Karpas-422 (cell line): ENCODE results near the gene KL. TPM values are rescaled to one million over a fixed set of nuclear protein-coding genes. Genes with fewer than 3 reads are reported as not detected.

Experiments
- DNase-seq: peaks from one replicate; pipeline ENCODE4 v3.0.0-alpha.2; 2015
- H2AFZ ChIP-seq: fragments of 200-600 bp; sonication (generic); 2 replicates; pipeline ENCODE4 v1.6.1; 2014; ENCODE audit warnings: antibody characterized with exemption, low read length, mixed read lengths
- H3K27ac ChIP-seq: fragments of 200-600 bp; sonication (generic); 2 replicates; pipeline ENCODE4 v1.5.1; 2014; ENCODE audit warnings: mild to moderate bottlenecking, low read length, moderate library complexity
- H3K27me3 ChIP-seq: fragments of 200-600 bp; sonication (generic); 2 replicates; pipeline ENCODE4 v1.6.1; 2014; ENCODE audit warnings: low read length, mixed read lengths
- H3K36me3 ChIP-seq: fragments of 200-600 bp; sonication (generic); 2 replicates; pipeline ENCODE4 v1.6.1; 2014; ENCODE audit warnings: low read length, mixed read lengths; ENCODE audit not compliant: insufficient read depth
- H3K4me1 ChIP-seq: fragments of 200-600 bp; sonication (generic); 2 replicates; pipeline ENCODE4 v1.6.1; 2014; ENCODE audit warnings: mild to moderate bottlenecking, low read length, mixed read lengths
- H3K4me2 ChIP-seq: fragments of 200-600 bp; sonication (generic); 2 replicates; pipeline ENCODE4 v1.6.1; 2014; ENCODE audit warnings: low read length, low read depth, mild to moderate bottlenecking; ENCODE audit not compliant: poor library complexity, severe bottlenecking
- H3K4me3 ChIP-seq: fragments of 200-600 bp; sonication (generic); 2 replicates; pipeline ENCODE4 v1.5.1; 2014; ENCODE audit warnings: mild to moderate bottlenecking, antibody characterized with exemption, low read length, mixed read lengths
- H3K79me2 ChIP-seq: fragments of 200-600 bp; sonication (generic); 2 replicates; pipeline ENCODE4 v1.6.1; 2014; ENCODE audit warnings: mild to moderate bottlenecking, low read length, mixed read lengths
- H3K9ac ChIP-seq: fragments of 200-600 bp; sonication (generic); 2 replicates; pipeline ENCODE4 v1.6.0; 2014; ENCODE audit warnings: low read length
- H3K9me2 ChIP-seq: fragments of 200-600 bp; sonication (generic), shearing (Covaris generic); replicated peaks from 2 replicates; pipeline ENCODE4 v1.6.0; 2014; ENCODE audit warnings: mild to moderate bottlenecking, low read length, moderate library complexity; ENCODE audit not compliant: insufficient read depth
- H3K9me3 ChIP-seq: fragments of 300-700, 200-600 bp; sonication (generic); 2 replicates; pipeline ENCODE4 v1.6.1; 2014; ENCODE audit warnings: low read length, mixed read lengths
- H4K20me1 ChIP-seq: fragments of 200-600 bp; sonication (generic); 2 replicates; pipeline ENCODE4 v1.6.1; 2014; ENCODE audit warnings: mild to moderate bottlenecking, antibody characterized with exemption, low read length, low read depth; ENCODE audit not compliant: insufficient read depth
- total RNA-seq: library from RNA; depleted of rRNA; stranded (reverse); fragments of >200 nt; shearing (Covaris generic); gene quantifications from 2 replicates; pipeline ENCODE4 v1.2.3, GENCODE V29; 2014; ENCODE audit warnings: low replicate concordance

The KL gene
- total RNA-seq, 1 experiment from 2014 or later = not detected

- no peaks in the 10 kb centered on the region for H3K9me2 ChIP-seq
- no peak overlapping the region for H3K4me3 ChIP-seq
- H3K9ac ChIP-seq = no peak overlapping the region
- no peaks in the 10 kb centered on the region for H3K36me3 ChIP-seq
- H4K20me1 ChIP-seq = no peaks in the 10 kb centered on the region
- H2AFZ ChIP-seq = no peak overlapping the region
- H3K27me3 ChIP-seq = no peaks in the 10 kb centered on the region
- no peak for DNase-seq
- H3K9me3 ChIP-seq = no peaks in the 10 kb centered on the region
- no peaks in the 10 kb centered on the region for H3K79me2 ChIP-seq
- H3K27ac ChIP-seq = no peak overlapping the region
- H3K4me2 ChIP-seq = no peak overlapping the region
- H3K4me1 ChIP-seq = no peaks in the 10 kb centered on the region
Measured at GRCh38 chr13:33101835-33102234, 85.6 kb downstream of the KL start.

GRCh38 chr13:33103457-33103856 lies 87.2 kb downstream of the KL start:
- Histone ChIP-seq H3K4me1 (no peaks in the 10 kb centered on the region), H3K27me3 (no peaks in the 10 kb centered on the region), H3K4me2 (no peak overlapping the region), H3K9me3 (no peaks in the 10 kb centered on the region), H3K27ac (no peak overlapping the region), H4K20me1 (no peaks in the 10 kb centered on the region), H3K9ac (no peak overlapping the region), H3K4me3 (no peak overlapping the region), H3K79me2 (no peaks in the 10 kb centered on the region), H3K9me2 (no peaks in the 10 kb centered on the region), H2AFZ (no peak overlapping the region), H3K36me3 (no peaks in the 10 kb centered on the region)
- no peak for DNase-seq

- no peaks in the 10 kb centered on the region for H3K9me2 ChIP-seq
- H3K27ac ChIP-seq = no peak overlapping the region
- H3K4me2 ChIP-seq = no peak overlapping the region
- H3K36me3 ChIP-seq = no peaks in the 10 kb centered on the region
- no peaks in the 10 kb centered on the region for H4K20me1 ChIP-seq
- peaks cover 16% of the 10 kb centered on the region for H3K4me1 ChIP-seq
- H3K9me3 ChIP-seq = no peaks in the 10 kb centered on the region
- no peaks in the 10 kb centered on the region for H3K27me3 ChIP-seq
- H3K4me3 ChIP-seq = no peak overlapping the region
- H3K79me2 ChIP-seq = no peaks in the 10 kb centered on the region
- no peak overlapping the region for H3K9ac ChIP-seq
- no peak overlapping the region for H2AFZ ChIP-seq
- DNase-seq = no peak
Measured at GRCh38 chr13:33105387-33106005, 89.3 kb downstream of the KL start.

GRCh38 chr13:33106656-33107360 lies 90.6 kb downstream of the KL start:
- H3K27me3 ChIP-seq = no peaks in the 10 kb centered on the region
- H3K79me2 ChIP-seq = no peaks in the 10 kb centered on the region
- DNase-seq = no peak
- no peak overlapping the region for H3K9ac ChIP-seq
- no peaks in the 10 kb centered on the region for H3K9me2 ChIP-seq
- no peak overlapping the region for H3K4me3 ChIP-seq
- no peaks in the 10 kb centered on the region for H4K20me1 ChIP-seq
- H3K9me3 ChIP-seq = no peaks in the 10 kb centered on the region
- H3K4me2 ChIP-seq = no peak overlapping the region
- peaks cover 29% of the 10 kb centered on the region for H3K4me1 ChIP-seq
- no peaks in the 10 kb centered on the region for H3K36me3 ChIP-seq
- H2AFZ ChIP-seq = no peak overlapping the region
- H3K27ac ChIP-seq = no peak overlapping the region

GRCh38 chr13:33107361-33107760 lies 91.1 kb downstream of the KL start:
- H3K27ac ChIP-seq = no peak overlapping the region
- H3K4me1 ChIP-seq = peaks cover 31% of the 10 kb centered on the region
- no peaks in the 10 kb centered on the region for H3K79me2 ChIP-seq
- no peak overlapping the region for H3K4me2 ChIP-seq
- H2AFZ ChIP-seq = no peak overlapping the region
- H3K9me3 ChIP-seq = no peaks in the 10 kb centered on the region
- no peak overlapping the region for H3K4me3 ChIP-seq
- no peaks in the 10 kb centered on the region for H3K27me3 ChIP-seq
- H4K20me1 ChIP-seq = no peaks in the 10 kb centered on the region
- no peaks in the 10 kb centered on the region for H3K36me3 ChIP-seq
- no peaks in the 10 kb centered on the region for H3K9me2 ChIP-seq
- no peak overlapping the region for H3K9ac ChIP-seq
- DNase-seq = no peak

- Histone ChIP-seq H3K27ac (no peak overlapping the region), H3K4me1 (peaks cover 31% of the 10 kb centered on the region)
Measured at GRCh38 chr13:33108620-33109019, 92.4 kb downstream of the KL start.

GRCh38 chr13:33109271-33109697 lies 93.1 kb downstream of the KL start:
- Histone ChIP-seq H3K36me3 (no peaks in the 10 kb centered on the region), H3K79me2 (no peaks in the 10 kb centered on the region), H3K9ac (no peak overlapping the region; the same call in 1 of the 2 replicates), H3K9me2 (no peaks in the 10 kb centered on the region), H3K27ac (no peak overlapping the region), H3K4me3 (peak overlapping the region; percentile 19; the same call in 1 of the 2 replicates), H3K4me1 (peaks cover 31% of the 10 kb centered on the region), H3K9me3 (no peaks in the 10 kb centered on the region), H4K20me1 (no peaks in the 10 kb centered on the region), H3K27me3 (no peaks in the 10 kb centered on the region), H2AFZ (peak overlapping the region; percentile 79), H3K4me2 (peak overlapping the region; percentile 72)
- DNase-seq = no peak

More at GRCh38 chr13:33108620-33109019, 92.4 kb downstream of the KL start:
- Histone ChIP-seq H3K9ac (no peak overlapping the region), H2AFZ (no peak overlapping the region), H4K20me1 (no peaks in the 10 kb centered on the region), H3K79me2 (no peaks in the 10 kb centered on the region), H3K9me3 (no peaks in the 10 kb centered on the region), H3K4me2 (no peak overlapping the region), H3K27me3 (no peaks in the 10 kb centered on the region), H3K36me3 (no peaks in the 10 kb centered on the region), H3K9me2 (no peaks in the 10 kb centered on the region), H3K4me3 (no peak overlapping the region)
- DNase-seq = no peak

GRCh38 chr13:33109801-33110200 lies 93.6 kb downstream of the KL start:
- no peaks in the 10 kb centered on the region for H4K20me1 ChIP-seq
- no peaks in the 10 kb centered on the region for H3K27me3 ChIP-seq
- H2AFZ ChIP-seq = peak overlapping the region; percentile 79
- no peaks in the 10 kb centered on the region for H3K79me2 ChIP-seq
- peak; percentile 83 for DNase-seq
- no peaks in the 10 kb centered on the region for H3K9me3 ChIP-seq
- peaks cover 31% of the 10 kb centered on the region for H3K4me1 ChIP-seq
- H3K27ac ChIP-seq = no peak overlapping the region; the same call in 1 of the 2 replicates
- H3K4me2 ChIP-seq = peak overlapping the region; percentile 72
- peak overlapping the region; percentile 47; the same call in 1 of the 2 replicates for H3K4me3 ChIP-seq
- no peaks in the 10 kb centered on the region for H3K9me2 ChIP-seq
- no peaks in the 10 kb centered on the region for H3K36me3 ChIP-seq
- H3K9ac ChIP-seq = no peak overlapping the region; the same call in 1 of the 2 replicates
